ENCODE data around the gene USP40. TPM values are rescaled to one million over a fixed set of nuclear protein-coding genes. Genes with fewer than 3 reads are reported as not detected.
A peak's percentile ranks its signal among the peaks of the same experiment; 100 is the strongest.

USP40 gene
- total and polyA plus RNA-seq, 2 experiments from 2014 or later: 20.4 to 25.9 TPM

- Histone ChIP-seq H3K9me3 (ENCODE audit: low read depth) (no peaks in the 10 kb centered on the region), H3K36me3 (replicated peaks; ENCODE audit: insufficient read depth, low read depth) (peaks cover 2% of the 10 kb centered on the region), H3K27me3 (no peaks in the 10 kb centered on the region), H3K4me2 (no peak overlapping the region), H3K27ac (no peak overlapping the region), H4K20me1 (ENCODE audit: insufficient read depth, poor library complexity, severe bottlenecking) (no peaks in the 10 kb centered on the region), H3K9me2 (replicated peaks; ENCODE audit: insufficient read depth) (no peaks in the 10 kb centered on the region), H3K4me1 (ENCODE audit: insufficient read depth) (no peaks in the 10 kb centered on the region), H3K79me2 (no peaks in the 10 kb centered on the region), H2AFZ (no peak overlapping the region), H3K4me3 (no peak overlapping the region)
- no peak for TF ChIP-seq EZH2 (IDR thresholded peaks at IDR 0.05; ENCODE audit: borderline replicate concordance)
- TF ChIP-seq, protein P1, sequence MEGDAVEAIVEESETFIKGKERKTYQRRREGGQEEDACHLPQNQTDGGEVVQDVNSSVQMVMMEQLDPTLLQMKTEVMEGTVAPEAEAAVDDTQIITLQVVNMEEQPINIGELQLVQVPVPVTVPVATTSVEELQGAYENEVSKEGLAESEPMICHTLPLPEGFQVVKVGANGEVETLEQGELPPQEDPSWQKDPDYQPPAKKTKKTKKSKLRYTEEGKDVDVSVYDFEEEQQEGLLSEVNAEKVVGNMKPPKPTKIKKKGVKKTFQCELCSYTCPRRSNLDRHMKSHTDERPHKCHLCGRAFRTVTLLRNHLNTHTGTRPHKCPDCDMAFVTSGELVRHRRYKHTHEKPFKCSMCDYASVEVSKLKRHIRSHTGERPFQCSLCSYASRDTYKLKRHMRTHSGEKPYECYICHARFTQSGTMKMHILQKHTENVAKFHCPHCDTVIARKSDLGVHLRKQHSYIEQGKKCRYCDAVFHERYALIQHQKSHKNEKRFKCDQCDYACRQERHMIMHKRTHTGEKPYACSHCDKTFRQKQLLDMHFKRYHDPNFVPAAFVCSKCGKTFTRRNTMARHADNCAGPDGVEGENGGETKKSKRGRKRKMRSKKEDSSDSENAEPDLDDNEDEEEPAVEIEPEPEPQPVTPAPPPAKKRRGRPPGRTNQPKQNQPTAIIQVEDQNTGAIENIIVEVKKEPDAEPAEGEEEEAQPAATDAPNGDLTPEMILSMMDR (IDR thresholded peaks at IDR 0.05; ENCODE audit: poor library complexity): no peak
- TF ChIP-seq EZH2phosphoT487 (IDR thresholded peaks at IDR 0.05; ENCODE audit: low read depth, severe bottlenecking, unreplicated experiment): no peak
- DNase-seq (ENCODE audit: low spot score): no peak
These were observed 40.8 kb downstream of the USP40 start for GRCh38 chr2:233525791-233526190.

DNA sequence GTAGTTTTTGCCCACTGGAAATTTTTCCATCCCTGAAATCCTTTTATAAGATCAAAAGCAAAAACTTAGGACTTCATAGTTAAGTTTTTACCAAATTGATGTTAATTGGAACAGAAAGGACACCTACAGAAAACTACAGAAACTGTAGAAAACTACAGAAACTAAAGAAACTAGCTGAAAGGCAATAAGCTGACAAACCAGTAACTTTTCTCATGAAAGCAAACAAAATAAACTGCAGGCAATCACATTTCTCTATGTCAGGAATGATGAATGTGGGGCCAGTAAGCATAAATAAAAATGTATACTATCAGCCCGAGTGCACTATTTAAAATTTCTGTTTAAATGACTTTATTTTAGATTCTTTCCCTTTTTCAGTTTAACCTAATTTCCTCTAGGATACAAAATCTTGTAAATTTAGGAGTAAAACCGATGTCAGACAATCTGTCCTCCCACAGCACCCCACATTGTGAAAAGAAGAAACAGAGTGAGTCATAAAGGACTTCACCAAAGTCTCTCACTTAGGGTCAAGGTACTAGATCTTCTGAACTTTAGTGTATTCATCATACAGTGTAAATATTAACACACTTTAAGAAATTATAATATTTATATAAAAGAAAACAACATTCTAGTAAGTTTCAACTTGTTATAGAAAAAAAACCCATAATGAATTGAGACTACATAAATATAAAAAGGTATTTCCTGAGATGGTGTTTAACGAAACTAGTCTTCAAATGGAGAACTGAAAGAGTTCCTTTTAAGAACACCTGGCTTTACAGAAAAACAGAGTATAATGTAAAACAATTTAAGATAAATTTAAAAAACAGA, 46.6 kb downstream of the USP40 start:
- peak overlapping the region; percentile 23 for H3K4me2 ChIP-seq
- no peaks in the 10 kb centered on the region for H3K9me3 ChIP-seq (ENCODE audit: low read depth)
- H3K9me2 ChIP-seq (replicated peaks; ENCODE audit: insufficient read depth): no peaks in the 10 kb centered on the region
- H2AFZ ChIP-seq: no peak overlapping the region
- DNase-seq (ENCODE audit: low spot score): no peak
- no peaks in the 10 kb centered on the region for H3K27me3 ChIP-seq
- H3K4me1 ChIP-seq (ENCODE audit: insufficient read depth): no peaks in the 10 kb centered on the region
- H3K36me3 ChIP-seq (replicated peaks; ENCODE audit: insufficient read depth, low read depth): no peaks in the 10 kb centered on the region
- H3K27ac ChIP-seq: no peak overlapping the region
- no peaks in the 10 kb centered on the region for H3K79me2 ChIP-seq
- H3K4me3 ChIP-seq: no peak overlapping the region
- TF ChIP-seq EZH2phosphoT487 (IDR thresholded peaks at IDR 0.05; ENCODE audit: low read depth, severe bottlenecking, unreplicated experiment): no peak
- TF ChIP-seq, protein P1 (IDR thresholded peaks at IDR 0.05; ENCODE audit: poor library complexity): no peak
- no peak for TF ChIP-seq EZH2 (IDR thresholded peaks at IDR 0.05; ENCODE audit: borderline replicate concordance)
- WGBS (ENCODE audit: low lambda C conversion rate, missing lambda C conversion rate): 75% methylated on average over 3 of the region's 3 CpGs
- no peaks in the 10 kb centered on the region for H4K20me1 ChIP-seq (ENCODE audit: insufficient read depth, poor library complexity, severe bottlenecking)

GRCh38 chr2:233513953-233514655, 52.5 kb downstream of the USP40 start:
- WGBS (ENCODE audit: low lambda C conversion rate, missing lambda C conversion rate): 70% methylated on average over 7 of the region's 7 CpGs
- H3K27ac ChIP-seq: no peak overlapping the region
- no peak overlapping the region for H3K4me3 ChIP-seq
- no peaks in the 10 kb centered on the region for H3K79me2 ChIP-seq
- no peaks in the 10 kb centered on the region for H3K36me3 ChIP-seq (replicated peaks; ENCODE audit: insufficient read depth, low read depth)
- H3K27me3 ChIP-seq: no peaks in the 10 kb centered on the region
- H3K9me2 ChIP-seq (replicated peaks; ENCODE audit: insufficient read depth): no peaks in the 10 kb centered on the region
- no peak overlapping the region for H2AFZ ChIP-seq
- TF ChIP-seq EZH2 (IDR thresholded peaks at IDR 0.05; ENCODE audit: borderline replicate concordance) (no peak), EZH2phosphoT487 (IDR thresholded peaks at IDR 0.05; ENCODE audit: low read depth, severe bottlenecking, unreplicated experiment) (no peak)
- TF ChIP-seq, protein P1 (IDR thresholded peaks at IDR 0.05; ENCODE audit: poor library complexity): no peak
- no peak overlapping the region for H3K4me2 ChIP-seq
- H3K9me3 ChIP-seq (ENCODE audit: low read depth): no peaks in the 10 kb centered on the region
- H3K4me1 ChIP-seq (ENCODE audit: insufficient read depth): no peaks in the 10 kb centered on the region
- peak; percentile 32 for DNase-seq (ENCODE audit: low spot score)
- no peaks in the 10 kb centered on the region for H4K20me1 ChIP-seq (ENCODE audit: insufficient read depth, poor library complexity, severe bottlenecking)
